HG02763 (cell line): ENCODE measurements around the gene FNDC3A.
"Not testable (repeated sequence)": the region's sequence is repeated elsewhere in the genome, so short reads cannot be mapped to it uniquely, and the experiment has no call there.

ENCODE experiments used
- ATAC-seq: cut with Tn5 transposase; IDR thresholded peaks from one replicate; pipeline ENCODE4 v1.9.1; 2021; ENCODE audit warnings: mild to moderate bottlenecking, moderate library complexity; ENCODE audit not compliant: unreplicated experiment

Gene FNDC3A

GRCh38 chr13:49040872-49041271 lies 65.2 kb downstream of the FNDC3A start:
- ATAC-seq = no peak

GRCh38 chr13:49042476-49042875 lies 66.8 kb downstream of the FNDC3A start:
- ATAC-seq = no peak

GRCh38 chr13:49044008-49044407 lies 68.3 kb downstream of the FNDC3A start:
- ATAC-seq = no peak

GRCh38 chr13:49044836-49045235 lies 69.1 kb downstream of the FNDC3A start:
- no peak for ATAC-seq

- no peak for ATAC-seq
Measured at GRCh38 chr13:49046002-49046401, 70.3 kb downstream of the FNDC3A start.

GRCh38 chr13:49046519-49046918 lies 70.8 kb downstream of the FNDC3A start:
- ATAC-seq = no peak

- ATAC-seq = no peak
Measured at GRCh38 chr13:49052813-49053212, 77.1 kb downstream of the FNDC3A start.

GRCh38 chr13:49053215-49053614 lies 77.5 kb downstream of the FNDC3A start:
- no peak for ATAC-seq

- no peak for ATAC-seq
Measured at GRCh38 chr13:49053906-49054305, 78.2 kb downstream of the FNDC3A start.

- ATAC-seq = no peak
Measured at GRCh38 chr13:49055021-49055420, 79.3 kb downstream of the FNDC3A start.

- no peak for ATAC-seq
Measured at GRCh38 chr13:49057176-49057575, 81.5 kb downstream of the FNDC3A start.

GRCh38 chr13:49058761-49059160 lies 83.0 kb downstream of the FNDC3A start:
- ATAC-seq = no peak

- no peak for ATAC-seq
Measured at GRCh38 chr13:49060678-49061387, 85.1 kb downstream of the FNDC3A start.

GRCh38 chr13:49061388-49061752 lies 85.7 kb downstream of the FNDC3A start:
- ATAC-seq = not testable (repeated sequence)

- no peak for ATAC-seq
Measured at GRCh38 chr13:49062297-49062896, 86.7 kb downstream of the FNDC3A start.

GRCh38 chr13:49063011-49063410 lies 87.3 kb downstream of the FNDC3A start:
- no peak for ATAC-seq

- ATAC-seq = no peak
Measured at GRCh38 chr13:49063497-49063896, 87.8 kb downstream of the FNDC3A start.

- ATAC-seq = no peak
Measured at GRCh38 chr13:49064476-49064875, 88.8 kb downstream of the FNDC3A start.

GRCh38 chr13:49066856-49067255 lies 91.1 kb downstream of the FNDC3A start:
- ATAC-seq = no peak

GRCh38 chr13:49068498-49068897 lies 92.8 kb downstream of the FNDC3A start:
- ATAC-seq = not testable (repeated sequence)

GRCh38 chr13:49070021-49070420 lies 94.3 kb downstream of the FNDC3A start:
- ATAC-seq = not testable (repeated sequence)

GRCh38 chr13:49071341-49071937 lies 95.7 kb downstream of the FNDC3A start:
- no peak for ATAC-seq
